Measurements from ENCODE around the gene RC3H1.

DNA sequence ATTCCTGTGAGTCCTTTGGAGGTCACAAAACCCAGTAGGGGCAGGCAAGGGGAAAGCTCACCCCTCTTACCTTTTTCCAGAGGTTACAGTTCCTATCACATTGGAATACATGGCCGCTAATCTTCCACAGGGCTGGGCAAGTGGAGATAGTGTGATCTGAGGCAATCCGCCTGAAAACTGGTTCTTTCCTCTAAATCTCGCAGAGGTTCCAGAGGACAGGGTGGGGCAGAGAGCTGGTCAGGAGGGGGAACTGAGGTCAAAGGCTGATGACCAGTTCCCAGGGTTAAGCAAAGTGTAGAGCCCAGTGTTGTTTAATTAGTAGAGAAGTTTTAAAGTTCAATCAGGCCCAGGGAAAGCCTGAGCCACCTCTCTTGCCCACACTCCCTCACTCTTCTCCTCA, 105.0 kb downstream of the RC3H1 start, which contains the start of gene SERPINC1:
- TF ChIP-seq, protein P1, sequence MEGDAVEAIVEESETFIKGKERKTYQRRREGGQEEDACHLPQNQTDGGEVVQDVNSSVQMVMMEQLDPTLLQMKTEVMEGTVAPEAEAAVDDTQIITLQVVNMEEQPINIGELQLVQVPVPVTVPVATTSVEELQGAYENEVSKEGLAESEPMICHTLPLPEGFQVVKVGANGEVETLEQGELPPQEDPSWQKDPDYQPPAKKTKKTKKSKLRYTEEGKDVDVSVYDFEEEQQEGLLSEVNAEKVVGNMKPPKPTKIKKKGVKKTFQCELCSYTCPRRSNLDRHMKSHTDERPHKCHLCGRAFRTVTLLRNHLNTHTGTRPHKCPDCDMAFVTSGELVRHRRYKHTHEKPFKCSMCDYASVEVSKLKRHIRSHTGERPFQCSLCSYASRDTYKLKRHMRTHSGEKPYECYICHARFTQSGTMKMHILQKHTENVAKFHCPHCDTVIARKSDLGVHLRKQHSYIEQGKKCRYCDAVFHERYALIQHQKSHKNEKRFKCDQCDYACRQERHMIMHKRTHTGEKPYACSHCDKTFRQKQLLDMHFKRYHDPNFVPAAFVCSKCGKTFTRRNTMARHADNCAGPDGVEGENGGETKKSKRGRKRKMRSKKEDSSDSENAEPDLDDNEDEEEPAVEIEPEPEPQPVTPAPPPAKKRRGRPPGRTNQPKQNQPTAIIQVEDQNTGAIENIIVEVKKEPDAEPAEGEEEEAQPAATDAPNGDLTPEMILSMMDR (conservative IDR thresholded peaks at IDR 0.05 in 1 of 2, IDR thresholded peaks at IDR 0.05 in 1 of 2; ENCODE audit: extremely low read depth in 1 of 2, insufficient read depth in 1 of 2, low read depth in 1 of 2, low read length in 2 of 2) = no peak
- no peak for TF ChIP-seq EZH2 (IDR thresholded peaks at IDR 0.05; ENCODE audit: borderline replicate concordance, low read length)

All from mammary epithelial cell (primary cell).